ENCODE measurements around the gene SNORC.

The SNORC gene

DNA sequence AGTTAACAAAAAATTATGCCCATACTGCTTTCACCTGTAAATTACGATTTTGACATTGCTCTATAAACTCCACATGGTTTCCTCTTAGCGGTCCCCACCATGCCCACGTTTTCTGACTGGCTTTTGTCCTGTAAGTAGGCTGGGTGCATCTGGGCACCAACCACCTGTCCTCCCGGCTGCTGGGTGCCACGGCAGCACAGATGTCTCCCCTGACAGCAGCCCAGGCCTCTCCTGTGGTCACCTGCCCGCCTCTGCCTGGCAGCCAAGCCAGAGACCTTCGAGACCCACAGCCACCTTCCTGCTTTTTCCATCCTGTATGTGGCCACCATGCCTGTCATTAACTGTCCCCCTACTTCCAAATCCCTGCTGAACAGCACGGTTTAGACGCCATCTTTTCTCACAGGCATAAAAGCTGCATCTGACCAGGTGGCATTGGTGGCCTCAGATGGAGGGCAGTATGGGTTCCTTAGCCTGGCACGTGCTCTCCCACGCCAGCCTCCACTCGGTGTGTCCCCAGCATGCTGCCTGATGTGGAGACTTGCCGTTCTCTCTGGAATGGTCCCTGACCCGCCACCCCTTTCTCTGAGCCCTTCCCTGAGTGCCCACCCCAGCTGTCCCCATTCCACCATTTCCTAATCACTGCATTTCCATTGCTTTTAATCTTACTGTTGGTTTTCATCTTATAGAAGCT lies 18.9 kb downstream of the SNORC start:
- TF ChIP-seq, protein P1, sequence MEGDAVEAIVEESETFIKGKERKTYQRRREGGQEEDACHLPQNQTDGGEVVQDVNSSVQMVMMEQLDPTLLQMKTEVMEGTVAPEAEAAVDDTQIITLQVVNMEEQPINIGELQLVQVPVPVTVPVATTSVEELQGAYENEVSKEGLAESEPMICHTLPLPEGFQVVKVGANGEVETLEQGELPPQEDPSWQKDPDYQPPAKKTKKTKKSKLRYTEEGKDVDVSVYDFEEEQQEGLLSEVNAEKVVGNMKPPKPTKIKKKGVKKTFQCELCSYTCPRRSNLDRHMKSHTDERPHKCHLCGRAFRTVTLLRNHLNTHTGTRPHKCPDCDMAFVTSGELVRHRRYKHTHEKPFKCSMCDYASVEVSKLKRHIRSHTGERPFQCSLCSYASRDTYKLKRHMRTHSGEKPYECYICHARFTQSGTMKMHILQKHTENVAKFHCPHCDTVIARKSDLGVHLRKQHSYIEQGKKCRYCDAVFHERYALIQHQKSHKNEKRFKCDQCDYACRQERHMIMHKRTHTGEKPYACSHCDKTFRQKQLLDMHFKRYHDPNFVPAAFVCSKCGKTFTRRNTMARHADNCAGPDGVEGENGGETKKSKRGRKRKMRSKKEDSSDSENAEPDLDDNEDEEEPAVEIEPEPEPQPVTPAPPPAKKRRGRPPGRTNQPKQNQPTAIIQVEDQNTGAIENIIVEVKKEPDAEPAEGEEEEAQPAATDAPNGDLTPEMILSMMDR (IDR thresholded peaks at IDR 0.05; ENCODE audit: low read depth, low read length, missing control alignments): no peak
- Histone ChIP-seq H3K27me3 (replicated peaks) (no peaks in the 10 kb centered on the region), H3K4me3 (ENCODE audit: low read depth, low read length) (no peak overlapping the region), H3K36me3 (replicated peaks) (no peaks in the 10 kb centered on the region), H3K27ac (no peak overlapping the region)
- DNase-seq: no peak
- in situ Hi-C loops (cut with HindIII; ENCODE audit: low pct_ligation_motif_present, low sequenced_read_pairs): no loop called here

DNA sequence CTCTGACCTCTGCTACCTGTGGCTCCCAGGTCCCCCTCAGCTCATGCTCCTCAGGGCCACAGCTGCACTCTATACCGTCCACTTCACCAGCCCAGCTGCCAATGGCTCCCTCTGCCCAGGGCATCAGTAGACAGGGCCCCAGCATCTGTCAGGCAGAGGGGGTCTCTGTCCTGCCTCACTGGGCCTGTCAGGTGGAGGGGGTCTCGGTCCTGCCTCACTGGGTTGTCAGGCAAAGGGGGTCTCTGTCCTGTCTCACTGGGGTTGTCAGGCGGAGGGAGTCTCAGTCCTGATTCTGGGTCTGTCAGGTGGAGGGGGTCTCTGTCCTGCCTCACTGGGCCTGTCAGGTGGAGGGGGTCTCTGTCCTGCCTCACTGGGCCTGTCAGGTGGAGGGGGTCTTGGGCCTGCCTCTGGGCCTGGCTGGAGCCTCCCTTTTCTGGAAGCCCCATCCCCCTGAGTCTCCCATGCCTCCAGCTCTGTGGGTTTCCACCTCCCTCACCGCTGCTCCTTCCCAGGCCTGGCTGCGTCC lies 19.9 kb downstream of the SNORC start:
- in situ Hi-C loops (cut with HindIII; ENCODE audit: low pct_ligation_motif_present, low sequenced_read_pairs): no loop called here
- no peaks in the 10 kb centered on the region for H3K27me3 ChIP-seq (replicated peaks)
- DNase-seq: no peak

GRCh38 chr2:232890536-232890895 lies 20.5 kb downstream of the SNORC start:
- Histone ChIP-seq H3K4me3 (ENCODE audit: low read depth, low read length) (no peak overlapping the region), H3K36me3 (replicated peaks) (no peaks in the 10 kb centered on the region), H3K27me3 (replicated peaks) (no peaks in the 10 kb centered on the region), H3K27ac (no peak overlapping the region)
- no peak for DNase-seq
- in situ Hi-C loops (cut with HindIII; ENCODE audit: low pct_ligation_motif_present, low sequenced_read_pairs): no loop called here
- TF ChIP-seq, protein P1 (IDR thresholded peaks at IDR 0.05; ENCODE audit: low read depth, low read length, missing control alignments): no peak

More for the DNA sequence above, 19.9 kb downstream of the SNORC start:
- Histone ChIP-seq H3K27ac (no peak overlapping the region), H3K4me3 (ENCODE audit: low read depth, low read length) (no peak overlapping the region), H3K36me3 (replicated peaks) (no peaks in the 10 kb centered on the region)
- TF ChIP-seq, protein P1 (IDR thresholded peaks at IDR 0.05; ENCODE audit: low read depth, low read length, missing control alignments): no peak

DNA sequence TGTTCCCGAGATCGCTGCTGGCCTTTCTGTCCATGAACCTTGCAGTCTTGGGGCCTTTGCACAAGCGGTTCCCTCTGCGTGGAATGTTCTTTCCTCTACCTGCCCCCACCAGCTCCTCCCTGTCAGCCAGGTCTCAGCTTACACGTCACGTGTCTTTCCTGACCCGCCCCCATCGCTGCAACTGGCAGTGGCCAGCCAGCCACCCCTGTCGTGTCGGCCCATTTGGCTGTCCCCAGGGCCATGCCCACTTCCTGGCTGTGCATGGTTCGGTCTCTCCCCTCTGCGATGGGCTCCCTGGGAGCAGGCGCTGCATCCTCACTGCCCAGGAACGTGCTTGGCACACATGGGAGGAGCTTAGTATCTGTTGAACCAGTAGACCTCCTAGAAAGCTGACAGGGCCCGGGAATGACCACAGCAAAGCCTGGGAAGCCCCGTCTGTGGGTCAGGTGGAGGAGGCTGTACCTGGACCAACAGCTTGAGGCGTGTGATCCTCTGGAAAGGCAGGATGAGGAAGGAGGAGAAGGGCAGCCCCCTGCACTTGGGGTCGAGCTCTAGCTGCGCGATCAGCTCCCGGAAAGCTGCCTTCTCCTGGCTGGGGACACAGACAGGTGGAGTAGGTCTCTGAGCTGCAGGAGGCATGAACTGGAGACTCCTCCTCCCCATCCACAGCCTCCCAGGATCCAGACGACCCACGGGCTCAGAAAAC lies 21.0 kb downstream of the SNORC start:
- Histone ChIP-seq H3K27me3 (replicated peaks) (no peaks in the 10 kb centered on the region), H3K27ac (no peak overlapping the region), H3K4me3 (ENCODE audit: low read depth, low read length) (no peak overlapping the region), H3K36me3 (replicated peaks) (no peaks in the 10 kb centered on the region)
- TF ChIP-seq, protein P1 (IDR thresholded peaks at IDR 0.05; ENCODE audit: low read depth, low read length, missing control alignments): no peak
- in situ Hi-C loops (cut with HindIII; ENCODE audit: low pct_ligation_motif_present, low sequenced_read_pairs): no loop called here
- DNase-seq: no peak

- no peaks in the 10 kb centered on the region for H3K36me3 ChIP-seq (replicated peaks)
- no peak overlapping the region for H3K27ac ChIP-seq
- no peak overlapping the region for H3K4me3 ChIP-seq (ENCODE audit: low read depth, low read length)
- H3K27me3 ChIP-seq (replicated peaks): no peaks in the 10 kb centered on the region
- in situ Hi-C loops (cut with HindIII; ENCODE audit: low pct_ligation_motif_present, low sequenced_read_pairs): no loop called here
- DNase-seq: peak; percentile 32
- TF ChIP-seq, protein P1 (IDR thresholded peaks at IDR 0.05; ENCODE audit: low read depth, low read length, missing control alignments): no peak
These were observed 21.6 kb downstream of the SNORC start for GRCh38 chr2:232891621-232892071.

Measured in brain microvascular endothelial cell (primary cell).